ENCODE results near the gene ATRIP. TPM values are rescaled to one million over a fixed set of nuclear protein-coding genes. Genes with fewer than 3 reads are reported as not detected.

Gene ATRIP
- polyA plus RNA-seq, 1 of the 3 experiments (the other 2 are of a cell fraction), result 5.6 TPM

GRCh38 chr3:48431224-48432029 lies 15.1 kb upstream of the ATRIP start:
- no peaks in the 10 kb centered on the region for H3K9me3 ChIP-seq
- H3K27ac ChIP-seq (ENCODE audit: low read depth in 2 of 2, low read length in 1 of 2), result no peak overlapping the region
- CTCF ChIA-PET, result interaction anchor here (0.6 to 13.2 kb wide), 6 partner anchors 12 to 237 kb away, joined by 4 to 399 read pairs (median 98); no protein-coding TSS in a partner anchor
- peaks cover 21% of the 10 kb centered on the region for H3K79me2 ChIP-seq (ENCODE audit: insufficient read depth)
- peaks cover 7 to 33% of the 10 kb centered on the region in 2 experiments; a peak in 1 of 4 replicates for H3K4me1 ChIP-seq (ENCODE audit: control insufficient read depth in 1 of 2, insufficient read depth in 2 of 2, low read depth in 1 of 2, low read length in 1 of 2)
- POLR2A ChIA-PET, result interaction anchor here (0.6 to 1.7 kb wide), 2 partner anchors 8 to 131 kb away, joined by 3 to 6 read pairs; partner anchors contain the start of genes CCDC51 and TMA7
- H3K9ac ChIP-seq, result no peak overlapping the region
- TF ChIP-seq ZBTB33 (IDR thresholded peaks at IDR 0.05; ENCODE audit: borderline replicate concordance, low read depth), result no peak
- no peak for TF ChIP-seq MEF2A (IDR thresholded peaks at IDR 0.05; ENCODE audit: borderline replicate concordance, low read depth)
- no peak for TF ChIP-seq PBX3 (IDR thresholded peaks at IDR 0.05)
- TF ChIP-seq RAD21 (IDR thresholded peaks at IDR 0.05; ENCODE audit: low read length), result no peak
- no peak for TF ChIP-seq CTCF (IDR thresholded peaks at IDR 0.05)
- TF ChIP-seq USF2 (IDR thresholded peaks at IDR 0.05; ENCODE audit: borderline replicate concordance, low read depth, low read length), result no peak
- TF ChIP-seq YY1 (IDR thresholded peaks at IDR 0.05; ENCODE audit: low read depth), result no peak
- no peak for TF ChIP-seq GATA2 (CRISPR knock-in tag; IDR thresholded peaks at IDR 0.05)
- no peak for TF ChIP-seq MXI1 (IDR thresholded peaks at IDR 0.05; ENCODE audit: low read depth, low read length)
- TF ChIP-seq REST (IDR thresholded peaks at IDR 0.05; ENCODE audit: low read depth, low read length), result no peak
- H2AFZ ChIP-seq (ENCODE audit: low read depth), result no peak overlapping the region
- H3K4me3 ChIP-seq (ENCODE audit: low read depth in 2 of 2, low read length in 1 of 2), result no peak overlapping the region
- no peaks in the 10 kb centered on the region for H3F3A ChIP-seq (replicated peaks; ENCODE audit: insufficient read depth)
- H3K4me2 ChIP-seq, result no peak overlapping the region
- 0 out of 2 replicates have a peak, but pooled peaks cover 5% of the 10 kb centered on the region for H4K20me1 ChIP-seq (ENCODE audit: insufficient read depth)
- H3K9me2 ChIP-seq, result no peaks in the 10 kb centered on the region
- DNase-seq, result no peak
- no peaks in the 10 kb centered on the region for H3K27me3 ChIP-seq (ENCODE audit: insufficient read depth)
- H3K36me3 ChIP-seq (replicated peaks in 1 of 2; ENCODE audit: control insufficient read depth in 1 of 2, insufficient read depth in 2 of 2, low read length in 1 of 2), result peaks cover 4 to 25% of the 10 kb centered on the region in 2 experiments
- WGBS (ENCODE audit: low lambda C conversion rate), result 93% methylated on average over 5 of the region's 8 CpGs
